Endothelial cell of umbilical vein (primary cell): ENCODE results near the gene C11orf68. TPM values are rescaled to one million over a fixed set of nuclear protein-coding genes. Genes with fewer than 3 reads are reported as not detected.

Experiments used
- BruUV-seq: library from RNA; stranded (reverse); fragments of 400-500 nt; replicated peaks from 2 replicates; lab custom pipeline; 2021; lab: Mats Ljungman, UMichigan
- CTCF ChIA-PET: fragments of 300-600, 350-600 bp; sonication (Branson Sonifier 250); formaldehyde crosslinking; loops from one replicate; lab custom pipeline; 2021; ENCODE audit warnings: antibody characterized with exemption, inconsistent platforms; lab: Charles Lee
- POLR2A ChIA-PET: fragments of 300-600, 350-600 bp; sonication (Branson Sonifier 250); formaldehyde crosslinking; loops from one replicate; lab custom pipeline; 2021; ENCODE audit warnings: antibody characterized with exemption, inconsistent platforms; lab: Charles Lee
- DNase-seq: peaks from one replicate; pipeline ENCODE4 v3.0.0-alpha.2; 2011; ENCODE audit warnings: low read depth, low spot score
- FAIRE-seq: peaks from 2 replicates; lab custom pipeline; 2011; peaks lifted over from hg19 to GRCh38; lab: Jason Lieb, UNC
- H2AFZ ChIP-seq: 2 replicates; pipeline ENCODE4 v1.6.0; 2012; ENCODE audit warnings: low read depth, low read length, control low read depth, inconsistent platforms
- H3K27ac ChIP-seq: 2 replicates; pipeline ENCODE4 v1.5.1; 2011; ENCODE audit warnings: low read depth, mild to moderate bottlenecking, control low read depth, low read length, moderate library complexity; ENCODE audit not compliant: insufficient read depth
- H3K27me3 ChIP-seq, 2 experiments: 2 replicates each; pipeline versions ENCODE4 v1.6.0 to v1.6.1; 2011; ENCODE audit warnings: low read length in 2 of 2, mixed read lengths in 1 of 2; ENCODE audit not compliant: control insufficient read depth in 2 of 2, insufficient read depth in 2 of 2
- H3K36me3 ChIP-seq, 2 experiments: 2 replicates in 1 of 2; 3 replicates in 1 of 2; pipeline ENCODE4 v1.5.1; 2011; ENCODE audit warnings: low read length in 2 of 2, mild to moderate bottlenecking in 1 of 2, moderate library complexity in 1 of 2; ENCODE audit not compliant: control insufficient read depth in 2 of 2, insufficient read depth in 2 of 2; ENCODE audit errors: extremely low read depth in 1 of 2
- H3K4me1 ChIP-seq: 3 replicates; pipeline ENCODE4 v1.5.1; 2011; ENCODE audit warnings: mild to moderate bottlenecking, low read length; ENCODE audit not compliant: control insufficient read depth, insufficient read depth; ENCODE audit errors: extremely low read depth
- H3K4me2 ChIP-seq: 2 replicates; pipeline ENCODE4 v1.6.1; 2011; ENCODE audit warnings: low read length, control low read depth, mixed read lengths; ENCODE audit not compliant: insufficient read depth
- H3K4me3 ChIP-seq, 3 experiments: fragments of 200-600 bp in 1 of 3; sonication (generic), shearing (Covaris generic) in 1 of 3; replicated peaks in 1 of 3; 2 replicates each; pipeline ENCODE4 v1.5.1; 2011 to 2016; ENCODE audit warnings: control low read depth in 3 of 3, low read length in 3 of 3, mild to moderate bottlenecking in 2 of 3, inconsistent platforms in 1 of 3, low read depth in 1 of 3, moderate library complexity in 1 of 3; ENCODE audit not compliant: insufficient read depth in 1 of 3
- H3K79me2 ChIP-seq: 2 replicates; pipeline ENCODE4 v1.6.0; 2012; ENCODE audit warnings: low read length, inconsistent platforms; ENCODE audit not compliant: control insufficient read depth, insufficient read depth
- H3K9ac ChIP-seq: replicated peaks from 2 replicates; pipeline ENCODE3; 2011; ENCODE audit warnings: low read length, control low read depth; ENCODE audit not compliant: insufficient read depth; ENCODE audit errors: extremely low read depth
- H3K9me1 ChIP-seq: replicated peaks from 3 replicates; pipeline ENCODE4 v1.6.0; 2011; ENCODE audit warnings: mild to moderate bottlenecking, low read length; ENCODE audit not compliant: control insufficient read depth, insufficient read depth; ENCODE audit errors: extremely low read depth
- H3K9me3 ChIP-seq: replicated peaks from 2 replicates; pipeline ENCODE4 v1.5.1; 2012; ENCODE audit warnings: low read length, inconsistent platforms; ENCODE audit not compliant: control insufficient read depth, insufficient read depth
- H4K20me1 ChIP-seq: replicated peaks from 2 replicates; pipeline ENCODE3; 2011; ENCODE audit warnings: mild to moderate bottlenecking, low read length; ENCODE audit not compliant: control insufficient read depth, insufficient read depth; ENCODE audit errors: extremely low read depth
- FOS ChIP-seq: IDR thresholded peaks from 2 replicates; pipeline ENCODE4 v1.6.1; 2011; ENCODE audit warnings: mild to moderate bottlenecking, low read length, moderate library complexity, borderline replicate concordance; ENCODE audit not compliant: insufficient read depth
- GATA2 ChIP-seq: IDR thresholded peaks from 2 replicates; pipeline ENCODE4 v1.7.0; 2011; ENCODE audit warnings: low read depth, mild to moderate bottlenecking, moderate library complexity, mixed read lengths, low read length; ENCODE audit not compliant: insufficient read length, insufficient read depth
- JUN ChIP-seq: IDR thresholded peaks from 2 replicates; pipeline ENCODE4 v1.6.1; 2011; ENCODE audit warnings: borderline replicate concordance, low read depth; ENCODE audit not compliant: insufficient read length, insufficient read depth
- MYC ChIP-seq: IDR thresholded peaks from one replicate; pipeline ENCODE4 v1.6.1; 2011; ENCODE audit warnings: mild to moderate bottlenecking, low read depth, low read length
- POLR2A ChIP-seq: IDR thresholded peaks from 2 replicates; pipeline ENCODE4 v1.6.1; 2012; ENCODE audit warnings: low read depth, mild to moderate bottlenecking, control low read depth, low read length
- POLR2AphosphoS5 ChIP-seq: IDR thresholded peaks from 2 replicates; pipeline ENCODE4 v1.6.1; 2012; ENCODE audit warnings: low read depth, mild to moderate bottlenecking, control low read depth, low read length, moderate library complexity; ENCODE audit not compliant: insufficient read depth
- dilution Hi-C: fragments of 300-500 bp; cut with MboI; formaldehyde crosslinking; loops from one replicate; pipeline ENCODE4 v1.15.0; 2019; ENCODE audit warnings: low sequenced_read_pairs; ENCODE audit not compliant: extremely low pct_ligation_motif_present
- intact Hi-C: fragments of 100-400 bp; cut with micrococcal nuclease; formaldehyde crosslinking; loops from one replicate; pipeline ENCODE4 v1.10.0; 2022
- polyA plus RNA-seq, 4 experiments: library from polyadenylated mRNA; depleted of rRNA in 3 of 4; stranded (reverse) in 3 of 4; unstranded in 1 of 4; fragments of >200 nt; gene quantifications; 2 replicates each; pipeline versions ENCODE4 v1.2.1 to v1.2.3, GENCODE V29; 2011 to 2012; ENCODE audit warnings: missing spikeins in 1 of 4
- total RNA-seq: library from RNA; stranded (reverse); gene quantifications from 2 replicates; pipeline ENCODE4 v1.2.3, GENCODE V29; 2021
- TF ChIP-seq, protein P1 (sequence below), 2 donors: IDR thresholded peaks; 1 replicate in 1 of 2; 2 replicates in 1 of 2; pipeline ENCODE4 v1.5.1; 2011; ENCODE audit warnings: low read length in 2 of 2, mild to moderate bottlenecking in 2 of 2, moderate library complexity in 2 of 2, control low read depth in 1 of 2, inconsistent platforms in 1 of 2, low read depth in 1 of 2; ENCODE audit not compliant: insufficient read depth in 1 of 2; ENCODE audit errors: extremely low read depth in 1 of 2
- TF ChIP-seq, protein P2 (sequence below): IDR thresholded peaks from 2 replicates; pipeline ENCODE4 v1.6.1; 2011; ENCODE audit not compliant: insufficient read depth, insufficient read length

The C11orf68 gene
- total and polyA plus RNA-seq, 2 donors (not counting 3 experiments of a cell fraction or from before 2014, with no cell fraction given): 35.6 to 66.5 TPM

DNA sequence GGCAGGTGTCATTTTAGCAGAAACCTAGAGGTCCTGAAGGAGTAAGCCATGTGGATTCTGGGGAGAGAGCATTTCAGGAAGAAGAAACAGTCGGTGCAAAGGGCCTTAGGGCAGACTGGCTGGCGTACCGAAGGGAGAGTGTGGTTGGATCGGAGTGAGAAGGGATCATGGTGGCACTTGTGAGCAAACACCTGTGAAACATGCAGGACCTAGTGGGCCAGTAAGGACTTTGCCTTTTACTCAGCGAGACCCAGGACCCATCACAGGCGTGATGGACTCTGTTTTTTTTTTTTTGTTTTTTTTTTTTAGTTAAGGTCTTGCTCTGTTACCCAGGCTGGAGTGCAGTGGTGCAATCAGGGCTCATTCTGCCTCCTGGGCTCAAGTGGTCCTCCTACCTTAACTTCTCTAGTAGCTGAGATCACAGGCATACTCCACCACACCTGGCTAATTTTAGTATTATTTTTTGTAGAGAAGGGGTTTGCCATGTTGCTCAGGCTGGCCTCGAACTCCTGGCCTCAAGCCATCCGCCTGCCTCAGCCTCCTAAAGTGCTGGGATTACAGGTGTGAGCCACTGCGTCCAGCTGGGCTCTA lies 23.0 kb upstream of the C11orf68 start:
- Histone ChIP-seq H3K36me3 (no peaks in the 10 kb centered on the region), H3K79me2 (no peaks in the 10 kb centered on the region), H2AFZ (peak overlapping the region; percentile 77), H3K4me1 (peaks cover 7% of the 10 kb centered on the region), H3K4me2 (peak overlapping the region; percentile 3), H3K27me3 (peaks cover 0 to 3% of the 10 kb centered on the region in 2 experiments), H4K20me1 (no peaks in the 10 kb centered on the region), H3K9me1 (no peaks in the 10 kb centered on the region), H3K4me3 (no peak overlapping the region), H3K9ac (no peak overlapping the region), H3K9me3 (no peaks in the 10 kb centered on the region), H3K27ac (no peak overlapping the region)
- no TSS peak for BruUV-seq
- dilution Hi-C loops (no loop called here), intact Hi-C loops (no loop called here)
- FAIRE-seq: peak; percentile 63
- DNase-seq: no peak
- ChIA-PET POLR2A (no interaction called here), CTCF (interaction anchor here (0.9 to 1.4 kb wide), 2 partner anchors 26 to 57 kb away, joined by 3 to 4 read pairs; no protein-coding TSS in a partner anchor)
- TF ChIP-seq MYC (no peak), GATA2 (no peak), FOS (no peak), JUN (no peak), POLR2A (no peak), POLR2AphosphoS5 (no peak)
- TF ChIP-seq, protein P1, sequence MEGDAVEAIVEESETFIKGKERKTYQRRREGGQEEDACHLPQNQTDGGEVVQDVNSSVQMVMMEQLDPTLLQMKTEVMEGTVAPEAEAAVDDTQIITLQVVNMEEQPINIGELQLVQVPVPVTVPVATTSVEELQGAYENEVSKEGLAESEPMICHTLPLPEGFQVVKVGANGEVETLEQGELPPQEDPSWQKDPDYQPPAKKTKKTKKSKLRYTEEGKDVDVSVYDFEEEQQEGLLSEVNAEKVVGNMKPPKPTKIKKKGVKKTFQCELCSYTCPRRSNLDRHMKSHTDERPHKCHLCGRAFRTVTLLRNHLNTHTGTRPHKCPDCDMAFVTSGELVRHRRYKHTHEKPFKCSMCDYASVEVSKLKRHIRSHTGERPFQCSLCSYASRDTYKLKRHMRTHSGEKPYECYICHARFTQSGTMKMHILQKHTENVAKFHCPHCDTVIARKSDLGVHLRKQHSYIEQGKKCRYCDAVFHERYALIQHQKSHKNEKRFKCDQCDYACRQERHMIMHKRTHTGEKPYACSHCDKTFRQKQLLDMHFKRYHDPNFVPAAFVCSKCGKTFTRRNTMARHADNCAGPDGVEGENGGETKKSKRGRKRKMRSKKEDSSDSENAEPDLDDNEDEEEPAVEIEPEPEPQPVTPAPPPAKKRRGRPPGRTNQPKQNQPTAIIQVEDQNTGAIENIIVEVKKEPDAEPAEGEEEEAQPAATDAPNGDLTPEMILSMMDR (IDR thresholded peaks at IDR 0.05; ENCODE audit: extremely low read depth in 1 of 2, insufficient read depth in 1 of 2, low read depth in 1 of 2, low read length in 2 of 2): no peak
- TF ChIP-seq, protein P2, sequence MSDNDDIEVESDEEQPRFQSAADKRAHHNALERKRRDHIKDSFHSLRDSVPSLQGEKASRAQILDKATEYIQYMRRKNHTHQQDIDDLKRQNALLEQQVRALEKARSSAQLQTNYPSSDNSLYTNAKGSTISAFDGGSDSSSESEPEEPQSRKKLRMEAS: no peak
